Bronchial epithelial cell (primary cell): ENCODE results near the gene CBL. TPM values are rescaled to one million over a fixed set of nuclear protein-coding genes. Genes with fewer than 3 reads are reported as not detected.
"Not testable (repeated sequence)": the region's sequence is repeated elsewhere in the genome, so short reads cannot be mapped to it uniquely, and the experiment has no call there.

Source experiments
- DNase-seq: peaks from one replicate; pipeline ENCODE4 v3.0.0-alpha.2; 2010; ENCODE audit warnings: low read depth
- FAIRE-seq: peaks from 2 replicates; lab custom pipeline; 2011; peaks lifted over from hg19 to GRCh38; lab: Jason Lieb, UNC
- H3K27me3 ChIP-seq: 2 replicates; pipeline ENCODE4 v1.5.1; 2011; ENCODE audit warnings: low read length; ENCODE audit not compliant: control insufficient read depth, insufficient read depth
- H3K36me3 ChIP-seq: 2 replicates; pipeline ENCODE4 v1.5.1; 2011; ENCODE audit warnings: low read length; ENCODE audit not compliant: control insufficient read depth, insufficient read depth
- H3K4me3 ChIP-seq: 2 replicates; pipeline ENCODE4 v1.5.1; 2011; ENCODE audit warnings: mild to moderate bottlenecking, low read depth, low read length, control low read depth
- CTCF ChIP-seq: IDR thresholded peaks from 2 replicates; pipeline ENCODE4 v1.5.1; 2011; ENCODE audit warnings: mild to moderate bottlenecking, moderate library complexity, low read length, control low read depth, inconsistent platforms; ENCODE audit not compliant: insufficient read depth, severe bottlenecking
- total RNA-seq: library from RNA; depleted of rRNA; stranded (reverse); fragments of >200 nt; gene quantifications from 2 replicates; pipeline ENCODE4 v1.2.1, GENCODE V29; 2014

The CBL gene
- total RNA-seq, 1 donor from 2014 or later = 5.5 TPM

DNA sequence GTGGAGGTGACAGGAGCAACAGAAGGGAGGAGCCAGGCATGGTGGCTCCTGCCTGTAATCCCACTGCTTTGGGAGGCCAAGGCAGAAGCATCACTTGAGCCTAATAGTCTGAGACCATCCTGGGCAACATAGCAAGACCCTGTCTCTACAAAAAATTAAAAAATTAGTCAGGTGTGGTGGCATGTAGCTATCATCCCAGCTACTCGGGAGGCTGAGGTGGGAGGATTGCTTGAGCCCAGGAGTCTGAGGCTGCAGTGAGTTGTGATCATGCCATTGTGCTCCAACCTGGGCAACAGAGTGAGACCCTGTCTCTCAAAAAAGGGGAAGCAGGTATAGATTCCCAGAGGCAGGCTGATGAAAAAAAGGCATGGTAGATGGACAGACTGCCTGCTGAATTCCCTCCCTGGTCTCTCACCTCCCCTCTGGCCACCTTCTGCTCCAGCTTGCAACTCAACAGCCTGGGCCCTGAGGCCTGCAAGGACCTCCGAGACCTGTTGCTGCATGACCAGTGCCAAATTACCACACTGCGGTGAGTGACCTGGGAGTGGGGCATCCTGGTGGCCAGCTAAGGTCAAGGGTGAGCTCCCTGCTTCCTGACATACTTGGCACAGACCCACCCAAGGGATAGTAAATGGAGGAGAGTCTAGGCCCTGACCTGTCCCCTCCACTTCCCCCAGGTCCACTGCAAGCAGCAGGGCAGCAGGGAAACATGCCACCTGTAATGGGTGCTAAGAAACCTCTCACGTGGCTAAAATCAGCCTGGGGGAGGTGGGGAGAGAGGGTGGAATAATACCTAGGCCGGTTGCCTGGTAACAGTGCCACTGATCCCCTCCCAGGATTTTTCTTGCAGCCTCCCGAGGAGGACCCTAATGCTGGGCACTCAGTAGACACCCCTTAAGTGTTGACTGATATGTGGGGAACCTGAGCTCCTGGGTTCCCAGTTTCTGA is 25.1 kb upstream of the CBL start:
- Histone ChIP-seq H3K4me3 (no peak overlapping the region), H3K27me3 (peaks cover 3% of the 10 kb centered on the region), H3K36me3 (peaks cover 6% of the 10 kb centered on the region)
- no peak for TF ChIP-seq CTCF
- DNase-seq = no peak
- FAIRE-seq = no peak

GRCh38 chr11:119181677-119182412 is 24.3 kb upstream of the CBL start:
- no peak for TF ChIP-seq CTCF
- H3K36me3 ChIP-seq = peaks cover 6% of the 10 kb centered on the region
- H3K4me3 ChIP-seq = no peak overlapping the region
- H3K27me3 ChIP-seq = peaks cover 8% of the 10 kb centered on the region
- DNase-seq = no peak
- no peak for FAIRE-seq

DNA sequence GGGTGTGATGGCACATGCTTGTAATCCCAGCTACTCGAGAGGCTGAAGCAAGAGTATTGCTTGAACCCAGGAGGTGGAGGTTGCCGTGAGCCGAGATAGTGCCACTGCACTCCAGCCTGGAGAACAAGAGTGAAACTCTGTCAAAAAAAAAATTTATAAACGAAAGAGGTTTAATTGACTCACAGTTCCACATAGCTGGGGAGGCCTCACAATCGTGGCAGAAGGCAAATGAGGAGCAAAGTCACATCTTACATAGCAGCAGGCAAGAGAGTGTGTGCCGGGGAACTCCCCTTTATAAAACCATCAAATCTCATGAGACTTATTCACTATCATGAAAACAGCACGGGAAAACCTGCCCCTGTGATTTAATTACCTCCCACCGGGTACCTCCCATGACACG is 21.7 kb upstream of the CBL start:
- H3K4me3 ChIP-seq, H3K36me3 ChIP-seq, FAIRE-seq, DNase-seq, H3K27me3 ChIP-seq: not testable (repeated sequence)

DNA sequence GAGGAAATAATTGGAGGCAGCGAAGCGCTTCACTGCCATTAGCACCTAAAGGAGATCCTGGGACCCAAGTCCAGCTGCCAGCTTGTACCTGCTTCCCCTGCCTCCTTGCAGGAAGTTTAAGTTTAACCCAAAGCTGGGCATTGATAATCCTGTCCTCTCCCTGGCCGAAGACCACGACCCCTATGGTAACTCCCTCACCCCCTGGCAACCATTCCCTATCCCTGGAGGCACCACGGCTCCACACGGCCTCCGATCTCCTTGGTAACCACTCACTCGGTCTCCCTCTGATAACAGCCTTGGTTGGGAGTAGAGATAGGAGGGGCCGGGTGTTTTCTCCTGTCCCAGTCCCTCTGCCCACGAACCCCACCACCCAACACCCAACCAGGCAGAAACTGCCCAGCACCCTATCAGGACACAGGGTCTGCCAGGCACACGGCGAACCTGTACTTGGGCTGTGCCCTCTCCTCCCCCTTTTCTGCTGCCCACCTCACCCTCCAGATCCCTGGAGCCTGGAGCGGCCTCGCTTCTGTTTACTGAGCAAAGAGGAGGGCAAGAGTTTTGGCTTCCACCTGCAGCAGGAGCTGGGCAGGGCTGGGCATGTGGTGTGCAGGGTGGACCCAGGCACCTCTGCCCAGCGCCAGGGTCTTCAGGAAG is 20.0 kb upstream of the CBL start:
- no peak for TF ChIP-seq CTCF
- FAIRE-seq = no peak
- no peak for DNase-seq
- Histone ChIP-seq H3K27me3 (peaks cover 8% of the 10 kb centered on the region), H3K4me3 (no peak overlapping the region), H3K36me3 (no peaks in the 10 kb centered on the region)

GRCh38 chr11:119187123-119187892 is 18.8 kb upstream of the CBL start:
- DNase-seq = no peak
- peaks cover 8% of the 10 kb centered on the region for H3K27me3 ChIP-seq
- no peaks in the 10 kb centered on the region for H3K36me3 ChIP-seq
- TF ChIP-seq CTCF = no peak
- FAIRE-seq = no peak
- no peak overlapping the region for H3K4me3 ChIP-seq
